Daoy (cell line): ENCODE data around the gene SLC16A1. TPM values are rescaled to one million over a fixed set of nuclear protein-coding genes. Genes with fewer than 3 reads are reported as not detected.
A peak's percentile ranks its signal among the peaks of the same experiment; 100 is the strongest.
"Not testable (repeated sequence)": the region's sequence is repeated elsewhere in the genome, so short reads cannot be mapped to it uniquely, and the experiment has no call there.

Source experiments
- DNase-seq: peaks from one replicate; pipeline ENCODE4 v3.0.0-alpha.2; 2015; ENCODE audit warnings: low read depth
- total RNA-seq: library from RNA; depleted of rRNA; stranded (reverse); fragments of >200 nt; shearing (Covaris generic); gene quantifications from 2 replicates; pipeline ENCODE4 v1.2.3, GENCODE V29; 2014; rRNA removed

SLC16A1 gene, protein sequence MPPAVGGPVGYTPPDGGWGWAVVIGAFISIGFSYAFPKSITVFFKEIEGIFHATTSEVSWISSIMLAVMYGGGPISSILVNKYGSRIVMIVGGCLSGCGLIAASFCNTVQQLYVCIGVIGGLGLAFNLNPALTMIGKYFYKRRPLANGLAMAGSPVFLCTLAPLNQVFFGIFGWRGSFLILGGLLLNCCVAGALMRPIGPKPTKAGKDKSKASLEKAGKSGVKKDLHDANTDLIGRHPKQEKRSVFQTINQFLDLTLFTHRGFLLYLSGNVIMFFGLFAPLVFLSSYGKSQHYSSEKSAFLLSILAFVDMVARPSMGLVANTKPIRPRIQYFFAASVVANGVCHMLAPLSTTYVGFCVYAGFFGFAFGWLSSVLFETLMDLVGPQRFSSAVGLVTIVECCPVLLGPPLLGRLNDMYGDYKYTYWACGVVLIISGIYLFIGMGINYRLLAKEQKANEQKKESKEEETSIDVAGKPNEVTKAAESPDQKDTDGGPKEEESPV
- total RNA-seq, result 126 and 139 TPM in 2 replicates

DNA sequence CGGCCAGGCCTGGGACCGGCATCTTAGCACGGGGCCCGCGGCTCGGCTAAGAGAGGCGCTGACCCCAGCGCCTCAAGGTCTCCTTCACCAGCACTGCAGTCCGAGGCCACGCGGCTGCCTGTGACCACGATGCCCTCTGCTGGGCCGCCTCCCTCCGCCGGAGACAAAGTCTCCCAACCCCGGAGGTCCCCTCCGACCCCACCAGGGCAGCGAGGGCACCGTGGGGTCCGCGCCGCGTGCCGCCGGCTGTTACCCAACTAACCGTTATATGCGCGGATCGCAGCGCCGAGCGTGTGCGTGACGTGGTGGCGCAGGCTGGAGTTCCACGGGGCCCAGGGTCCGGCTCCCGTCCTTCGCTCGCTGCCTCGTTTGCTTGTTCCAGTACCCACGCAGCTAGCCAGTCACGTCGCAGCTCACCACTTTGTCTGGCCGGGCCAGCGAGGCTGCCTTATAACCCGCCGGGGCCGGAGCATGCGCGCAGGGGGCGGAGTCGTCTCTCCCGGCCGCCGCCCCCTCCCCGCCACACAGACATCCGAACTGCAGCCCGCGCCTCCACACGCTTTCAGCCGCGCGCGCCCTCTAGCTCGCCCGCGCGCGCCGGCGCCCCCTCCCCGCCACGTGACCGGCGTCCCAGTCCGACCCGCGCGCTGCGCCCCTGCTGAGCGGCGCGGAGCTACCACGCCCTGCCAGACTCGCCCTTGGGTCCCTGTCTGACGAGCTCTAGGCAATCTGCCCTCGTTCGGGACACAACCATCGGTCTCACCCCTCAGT is at the start of gene SLC16A1:
SLC16A1 (minus strand) TSS at position 424 of the 771 bp plus-strand sequence. CDS start 26,888 bp downstream, outside the sequence.
- peak; percentile 99 for DNase-seq

DNA sequence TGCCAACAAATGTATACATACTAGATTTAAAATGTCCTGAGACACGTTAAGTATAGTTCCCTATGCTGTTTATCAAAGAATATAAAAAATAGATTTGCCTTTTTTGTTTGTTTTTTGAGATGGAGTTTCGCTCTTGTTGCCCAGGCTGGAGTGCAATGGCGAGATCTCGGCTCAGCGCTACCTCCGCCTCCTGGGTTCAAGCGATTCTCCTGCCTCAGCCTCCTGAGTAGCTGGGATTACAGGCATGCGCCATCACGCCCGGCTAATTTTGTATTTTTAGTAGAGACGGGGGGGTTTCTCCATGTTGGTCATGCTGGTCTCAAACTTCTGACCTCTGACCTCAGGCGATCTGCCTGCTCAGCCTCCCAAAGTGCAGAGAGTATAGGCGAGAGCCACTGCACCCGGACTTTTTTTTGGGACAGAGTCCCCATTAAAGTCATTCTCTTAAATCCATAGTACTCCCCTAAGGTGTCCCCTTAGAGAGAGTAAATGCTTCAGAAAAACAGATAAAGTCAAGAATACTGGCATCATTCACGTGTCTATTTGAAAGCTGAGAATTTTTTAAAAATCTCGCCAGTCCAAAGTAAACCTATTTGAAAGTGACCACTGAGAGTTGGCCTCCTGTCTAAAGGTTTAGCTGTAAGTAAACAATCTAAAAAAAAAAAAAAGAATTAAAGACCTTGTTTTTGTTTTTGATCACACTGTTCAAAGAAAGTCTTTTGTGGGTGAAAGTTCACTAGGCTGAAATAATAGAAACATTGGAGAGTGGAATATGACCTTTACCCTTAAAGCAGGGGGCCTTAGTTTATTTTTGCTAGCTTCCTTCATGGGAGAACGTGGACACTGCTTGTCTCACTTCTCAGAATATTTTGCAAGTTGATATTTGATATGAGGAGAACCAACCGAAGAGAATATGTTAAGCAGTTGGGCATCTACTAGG is 48.0 kb upstream of the SLC16A1 start:
- DNase-seq, result no peak

DNA sequence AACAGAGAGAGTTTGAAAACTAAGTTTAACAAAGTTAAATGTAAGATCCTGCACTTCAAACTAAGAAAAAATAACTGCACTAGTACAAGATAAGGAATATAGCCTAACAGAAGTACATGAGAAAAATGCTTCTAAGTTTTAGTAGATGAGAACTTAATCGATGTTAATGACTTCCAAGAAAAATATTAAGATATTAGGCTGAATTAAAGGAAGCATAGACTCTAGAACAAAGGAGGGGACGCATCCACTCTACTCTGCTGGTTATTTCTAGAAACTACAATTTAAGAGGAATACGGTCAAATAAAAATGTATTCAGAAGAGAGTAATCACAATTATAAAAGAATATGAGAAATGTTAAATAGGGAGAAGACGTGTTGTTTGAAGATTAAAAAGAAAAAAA is 46.3 kb upstream of the SLC16A1 start:
- no peak for DNase-seq

DNA sequence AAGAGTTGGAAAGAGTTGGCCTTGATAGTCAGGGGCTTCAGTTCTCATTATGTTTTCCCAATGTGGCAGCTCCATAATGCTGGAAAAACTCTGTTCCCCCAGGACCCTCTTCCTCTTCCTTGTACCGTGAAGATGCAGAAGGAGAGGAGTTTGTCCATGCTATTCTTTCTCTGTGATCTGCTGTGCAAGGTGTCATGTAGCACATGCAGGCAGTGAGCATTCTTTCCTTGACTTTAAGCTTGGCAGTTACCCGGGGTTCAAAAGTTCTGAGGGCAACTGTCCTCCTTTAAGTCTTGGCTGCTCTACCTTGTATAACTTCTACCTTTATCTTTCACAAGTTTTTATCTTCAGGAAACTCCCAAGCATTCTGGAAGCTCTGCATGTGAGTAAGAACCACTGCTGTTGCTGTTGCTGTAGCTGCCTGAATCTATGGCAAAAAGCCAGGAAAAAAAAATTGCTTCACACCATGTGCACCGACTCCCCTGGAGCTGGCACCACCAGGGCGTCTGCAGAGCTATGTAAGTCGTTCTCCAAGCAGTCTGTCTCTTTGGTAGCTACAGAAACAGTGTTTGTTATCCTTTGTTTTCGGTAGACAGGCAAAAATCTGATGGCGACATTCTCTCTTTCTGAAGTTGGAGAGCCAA is 42.7 kb upstream of the SLC16A1 start:
- peak; percentile 20 for DNase-seq

DNA sequence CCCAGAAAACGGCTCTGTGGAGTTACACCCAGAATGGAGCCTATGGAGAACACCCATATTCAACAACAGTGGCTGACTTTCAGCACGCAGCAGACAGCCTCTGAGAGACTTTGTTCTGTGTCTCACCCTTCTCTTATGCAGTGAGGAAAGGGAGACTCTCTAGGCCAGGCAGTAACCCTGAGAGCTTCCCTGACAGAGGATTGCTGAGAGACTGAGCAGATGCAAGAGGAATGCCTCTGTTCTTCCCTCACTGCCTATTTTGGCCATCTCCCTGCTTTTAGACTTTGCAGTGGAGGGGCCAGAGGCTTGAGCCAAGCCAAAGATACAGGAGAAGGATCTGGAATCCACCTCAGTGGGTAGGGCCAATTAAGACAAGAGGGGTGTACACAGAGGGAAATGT is 41.8 kb upstream of the SLC16A1 start:
- DNase-seq, result no peak

DNA sequence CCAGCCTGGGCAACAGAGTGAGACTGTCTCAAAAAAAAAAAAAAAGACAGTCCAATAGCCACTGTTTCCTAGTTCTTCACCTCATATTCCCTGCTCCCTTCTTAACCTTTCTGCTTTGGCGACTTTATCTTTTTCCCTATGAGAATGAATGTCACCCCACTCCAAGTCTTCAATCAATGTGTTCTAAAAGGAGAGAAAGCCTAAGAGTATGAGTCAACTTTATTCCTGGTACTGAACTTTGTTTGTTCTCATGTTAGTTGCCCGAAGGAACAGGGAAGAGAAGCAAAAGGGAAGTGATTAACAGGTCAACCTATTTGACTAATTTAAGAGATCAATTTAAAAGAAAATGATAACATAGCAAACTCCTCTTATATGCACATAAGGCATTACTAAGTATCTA is 39.9 kb upstream of the SLC16A1 start:
- no peak for DNase-seq

DNA sequence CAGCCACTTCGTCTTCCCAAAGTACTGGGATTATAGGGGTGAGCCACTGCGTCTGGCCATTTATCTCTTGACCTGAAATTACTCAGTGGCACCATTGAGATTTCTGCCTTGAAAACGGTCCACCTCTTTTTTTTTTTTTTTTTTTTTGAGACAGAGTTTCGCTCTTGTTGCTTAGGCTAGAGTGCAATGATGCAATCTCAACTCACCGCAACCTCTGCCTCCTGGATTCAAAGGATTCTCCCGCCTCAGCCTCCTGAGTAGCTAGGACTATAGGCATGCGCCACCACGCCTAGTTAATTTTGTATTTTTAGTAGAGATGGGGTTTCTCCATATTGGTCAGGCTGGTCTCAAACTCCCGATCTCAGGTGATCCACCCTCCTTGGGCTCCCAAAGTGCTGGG is 39.0 kb upstream of the SLC16A1 start:
- not testable (repeated sequence) for DNase-seq

DNA sequence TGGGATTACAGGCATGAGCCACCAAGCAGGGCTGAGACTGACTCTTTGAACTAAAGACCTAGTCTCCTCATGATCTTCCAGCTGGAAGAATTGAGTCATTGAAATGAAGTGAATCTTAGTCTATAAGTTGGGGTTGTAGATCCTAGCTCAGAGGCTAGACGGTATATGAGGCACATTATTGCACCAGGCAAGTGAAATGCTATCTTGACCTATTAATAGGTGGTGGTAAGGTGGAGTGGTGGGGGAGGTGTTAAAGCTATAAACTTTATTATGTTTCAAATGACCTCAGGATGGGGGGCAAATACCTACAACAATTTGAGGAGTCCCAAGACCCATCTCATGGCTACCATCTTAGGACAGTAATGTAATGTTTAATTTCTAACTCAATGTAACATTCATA is 36.8 kb upstream of the SLC16A1 start:
- no peak for DNase-seq

DNA sequence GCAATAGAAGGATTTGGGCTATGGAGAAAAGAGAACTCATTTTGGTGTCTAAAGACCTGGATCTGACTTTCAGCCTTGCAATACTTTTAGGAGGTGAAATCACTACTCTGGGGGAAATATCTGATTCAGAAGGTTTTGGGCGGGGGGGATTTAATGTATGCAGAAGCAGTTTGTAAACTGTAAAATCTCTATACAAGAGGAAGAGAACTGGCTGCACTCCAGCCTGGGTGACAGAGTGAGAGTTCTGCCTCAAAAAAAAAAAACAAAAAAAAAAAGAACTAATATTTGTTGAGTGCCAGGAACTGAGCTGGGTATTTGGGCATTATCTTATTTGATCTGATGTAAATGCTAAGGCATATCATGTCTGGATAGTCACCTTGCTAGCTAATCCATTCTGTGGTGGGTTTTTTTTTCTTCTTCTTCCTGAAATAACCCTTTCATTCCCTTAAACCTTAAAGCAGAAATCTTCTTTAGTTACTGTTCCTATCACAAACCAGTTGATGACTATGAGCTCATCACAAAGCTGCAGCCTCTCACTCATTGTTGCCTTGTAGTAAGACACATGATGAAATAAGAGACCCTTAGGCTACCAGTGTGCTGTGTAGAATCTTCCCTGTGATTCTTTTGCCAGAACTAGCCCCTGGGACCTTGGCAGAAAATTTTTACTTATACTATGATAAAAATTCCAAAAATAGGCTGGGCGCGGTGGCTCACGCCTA is 35.6 kb upstream of the SLC16A1 start:
- no peak for DNase-seq

DNA sequence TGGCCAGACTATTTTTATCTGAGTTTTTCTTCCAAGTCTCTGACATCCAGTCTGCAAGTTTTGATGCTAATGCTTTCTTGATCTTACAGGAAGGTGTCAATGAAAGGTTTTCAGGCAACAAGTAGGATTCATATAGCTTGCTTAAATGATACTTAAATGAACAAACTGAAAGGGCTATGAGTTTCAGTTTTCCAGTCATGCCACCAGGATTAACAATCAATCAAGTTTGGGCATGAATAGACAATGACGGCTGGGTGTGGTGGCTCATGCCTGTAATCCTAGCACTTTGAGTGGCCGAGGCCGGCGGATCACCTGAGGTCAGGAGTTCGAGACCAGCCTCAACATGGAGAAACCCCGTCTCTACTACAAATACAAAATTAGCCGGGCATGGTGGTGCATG is 34.3 kb upstream of the SLC16A1 start:
- no peak for DNase-seq

DNA sequence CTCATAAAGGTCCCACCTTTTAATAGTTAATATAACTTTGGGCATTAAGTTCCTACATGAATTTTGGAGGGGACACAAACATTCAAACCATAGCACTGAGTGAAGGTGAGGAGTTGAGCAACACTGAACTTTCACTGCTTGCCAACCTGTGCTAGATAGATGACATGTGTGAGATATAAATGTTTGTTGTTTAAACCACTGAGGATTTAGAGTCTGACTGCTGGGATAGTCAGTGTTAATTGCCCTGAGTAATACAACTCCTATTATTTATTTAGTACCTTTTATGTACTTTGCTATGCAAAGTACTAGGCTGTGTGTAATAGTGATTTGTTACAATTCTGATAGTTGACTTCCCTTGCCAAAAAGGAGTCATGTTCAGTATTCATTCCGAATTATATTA is 32.4 kb upstream of the SLC16A1 start:
- no peak for DNase-seq

DNA sequence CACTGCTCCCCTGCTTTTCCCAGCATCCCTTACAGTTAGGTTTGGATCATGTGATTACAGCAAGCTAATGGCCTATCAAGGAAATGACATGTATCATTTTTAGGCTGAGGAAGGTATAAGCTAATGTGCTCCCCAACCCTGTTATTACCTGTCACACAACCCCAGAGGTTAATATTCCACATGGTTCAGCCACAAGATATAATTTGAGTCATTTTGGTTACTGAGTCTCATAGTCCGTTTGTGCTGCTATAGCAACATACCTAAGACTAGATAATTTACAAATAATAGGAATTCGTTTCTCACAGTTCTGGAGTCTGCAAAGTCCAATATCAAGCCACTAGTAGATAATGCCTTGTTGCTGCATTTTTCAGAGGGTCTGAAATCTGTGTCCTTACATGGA is 29.1 kb upstream of the SLC16A1 start:
- no peak for DNase-seq

DNA sequence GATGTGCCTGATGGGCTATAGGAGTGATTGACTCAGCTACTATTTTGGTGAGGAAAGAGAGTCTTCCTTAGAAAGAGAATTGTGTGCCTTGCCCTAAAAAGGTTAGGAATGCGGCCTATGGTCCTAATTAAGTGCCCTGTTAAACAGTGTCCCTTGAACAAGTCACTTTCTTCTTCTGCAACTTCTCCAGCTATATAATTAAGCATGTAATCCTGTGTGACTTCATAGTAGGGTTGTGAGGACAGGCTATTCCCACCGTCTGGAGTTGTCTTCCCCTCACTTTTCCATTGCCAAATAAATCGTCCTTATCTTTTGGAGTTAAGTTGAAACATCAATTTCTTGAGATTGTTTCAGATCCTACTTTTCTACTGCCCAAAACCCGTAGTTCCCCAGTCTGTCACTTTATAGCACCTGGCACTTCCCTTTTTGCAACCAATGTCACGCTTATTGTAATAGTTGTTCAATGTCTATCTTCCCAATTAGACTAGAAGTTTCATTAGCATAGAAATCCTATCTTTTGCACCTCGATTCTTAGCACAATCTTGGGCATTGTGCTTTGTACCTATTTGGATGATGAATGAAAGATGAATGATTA is 27.6 kb upstream of the SLC16A1 start:
- no peak for DNase-seq

DNA sequence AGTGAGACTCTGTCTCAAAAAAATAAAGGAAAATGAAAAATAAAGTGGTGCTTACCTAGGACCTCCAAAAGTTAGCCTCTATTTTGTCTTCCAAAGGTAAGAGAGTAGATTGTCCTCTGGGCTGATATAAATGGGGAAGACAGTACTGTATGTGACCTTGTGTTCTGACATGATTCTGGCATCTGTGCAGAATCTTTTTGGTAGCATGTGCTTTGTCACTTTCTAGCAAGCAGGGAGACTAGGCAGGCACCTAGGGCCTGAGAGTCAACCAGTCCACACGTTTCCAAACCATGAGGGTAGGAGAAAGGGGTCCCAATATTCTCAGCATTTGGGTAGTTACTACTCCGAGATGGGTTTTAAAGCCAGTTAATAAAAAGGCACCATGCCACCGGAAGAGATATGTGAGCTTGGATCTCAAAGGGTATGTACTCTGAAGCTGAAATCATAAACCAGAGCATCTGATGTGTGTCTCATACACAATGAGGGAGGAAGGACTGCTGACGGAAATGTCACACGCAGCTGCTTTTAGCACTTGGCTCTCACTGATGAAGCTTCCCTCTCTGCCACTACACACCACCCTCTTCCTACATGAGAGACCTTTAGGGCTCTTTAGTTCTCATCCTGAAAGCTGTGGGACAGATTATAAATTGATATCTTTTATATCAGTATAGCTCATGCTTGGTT is 27.0 kb upstream of the SLC16A1 start:
- DNase-seq, result no peak

DNA sequence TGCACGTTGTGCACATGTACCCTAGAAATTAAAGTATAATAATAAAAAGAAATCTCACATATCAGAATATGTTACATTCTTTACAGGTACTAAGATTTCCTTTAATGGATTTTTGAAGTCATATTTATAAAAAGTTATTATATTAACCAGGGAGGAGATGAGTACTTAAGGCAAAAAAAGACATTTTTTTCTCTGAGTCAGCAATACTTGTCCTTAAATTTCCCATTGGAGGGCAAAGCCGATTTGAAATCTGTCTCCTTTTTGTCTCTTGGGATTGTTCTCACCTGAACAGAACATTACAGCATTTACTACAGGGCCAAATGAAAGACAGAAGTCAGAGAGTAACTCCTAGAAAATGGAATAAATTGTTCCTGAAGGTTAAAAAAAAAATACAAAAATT is 26.3 kb upstream of the SLC16A1 start:
- DNase-seq, result no peak

DNA sequence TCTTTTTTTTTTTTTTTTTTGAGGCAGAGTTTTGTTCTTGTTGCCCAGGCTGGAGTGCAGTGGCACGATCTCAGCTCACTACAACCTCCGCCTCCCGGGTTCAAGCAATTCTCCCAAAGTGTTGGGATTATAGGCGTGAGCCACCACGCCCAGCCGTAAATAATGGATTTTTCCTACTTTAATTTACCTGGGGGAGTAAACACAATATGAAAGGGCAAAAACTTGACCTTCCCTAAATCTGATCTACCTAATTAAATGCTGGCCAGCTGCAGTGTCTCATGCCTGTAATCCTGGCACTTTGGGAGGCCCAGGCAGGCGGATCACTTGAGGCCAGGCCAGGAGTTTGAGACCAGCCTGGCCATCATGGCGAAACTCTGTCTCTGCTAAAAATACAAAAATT is 25.8 kb upstream of the SLC16A1 start:
- not testable (repeated sequence) for DNase-seq

DNA sequence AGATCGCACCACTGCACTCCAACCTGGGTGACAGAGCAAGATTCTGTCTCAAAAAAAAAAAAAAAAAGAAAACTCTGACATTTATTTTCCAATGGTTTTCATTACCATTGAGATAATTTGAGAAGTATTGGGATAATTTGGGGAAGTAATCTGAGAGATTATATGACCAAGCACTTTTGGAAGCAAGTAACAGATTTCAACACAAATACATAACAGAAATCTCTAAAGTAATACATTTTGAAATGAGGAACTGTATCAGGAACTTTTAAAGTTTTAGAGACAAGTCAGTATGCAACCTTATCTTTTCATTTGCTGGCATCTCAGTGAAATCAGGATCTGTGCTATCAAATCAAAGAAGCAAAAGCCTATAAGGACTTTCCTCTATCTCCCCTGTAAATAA is 25.4 kb upstream of the SLC16A1 start:
- DNase-seq, result no peak

DNA sequence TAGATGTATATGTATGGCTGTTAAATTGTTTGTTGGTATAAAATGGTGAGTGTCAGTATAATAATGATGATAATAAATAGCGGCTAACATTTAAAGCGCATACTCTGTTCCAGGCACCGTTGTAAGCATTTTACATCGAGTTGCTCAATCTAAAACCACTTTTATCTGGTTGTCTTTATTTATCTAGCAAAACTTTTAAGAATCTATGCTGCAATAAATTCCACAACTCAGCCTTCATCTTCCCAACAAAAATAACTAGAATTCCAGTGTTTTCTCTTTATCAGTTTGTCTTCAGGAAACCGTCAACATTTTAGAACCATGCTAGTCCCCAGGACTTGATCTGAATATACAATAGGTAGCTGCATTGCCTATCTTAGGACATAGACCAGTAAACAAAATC is 19.3 kb upstream of the SLC16A1 start:
- no peak for DNase-seq

DNA sequence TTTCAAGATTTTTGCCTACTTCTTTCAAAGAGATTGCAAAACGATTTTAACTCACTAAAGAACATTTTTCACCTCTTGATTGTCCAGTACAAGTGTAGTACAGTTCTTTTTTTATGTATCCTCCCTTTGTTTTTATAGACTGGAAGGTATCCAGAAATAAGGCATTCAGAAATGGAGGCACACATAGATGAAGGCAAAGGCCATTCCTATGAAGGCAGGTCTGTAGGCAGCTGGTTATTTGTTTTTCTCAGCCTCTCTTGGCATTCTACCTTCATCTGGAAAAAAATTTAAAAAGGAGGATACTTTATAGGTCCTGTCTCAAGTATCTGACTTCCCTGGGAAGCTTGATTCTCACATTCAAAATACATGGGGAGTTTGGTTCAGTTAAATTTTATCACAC is 18.6 kb upstream of the SLC16A1 start:
- DNase-seq, result no peak

DNA sequence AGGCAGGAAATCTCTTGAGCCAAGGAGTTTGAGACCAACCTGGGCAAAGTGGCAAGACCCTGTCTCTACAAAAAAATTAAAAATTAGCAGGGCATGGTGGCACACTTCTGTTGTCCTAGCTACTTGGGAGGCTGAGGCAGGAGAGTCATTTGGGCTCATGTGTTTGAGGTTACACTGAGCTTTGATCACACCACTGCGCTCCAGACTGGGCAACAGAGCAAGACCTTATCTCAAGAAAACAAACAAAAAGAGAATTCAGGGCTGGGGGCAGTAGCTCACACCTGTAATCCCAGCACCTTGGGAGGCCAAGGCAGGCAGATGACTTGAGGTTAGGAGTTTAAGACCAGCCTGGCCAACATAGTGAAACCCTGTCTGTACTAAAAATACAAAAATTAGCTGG is 17.8 kb upstream of the SLC16A1 start:
- no peak for DNase-seq
